Psoas muscle (tissue), 8 donors: Measurements from ENCODE around the gene ENDOV. TPM values are rescaled to one million over a fixed set of nuclear protein-coding genes. Genes with fewer than 3 reads are reported as not detected.
A peak's percentile ranks its signal among the peaks of the same experiment; 100 is the strongest.

Experiments
- ATAC-seq, 4 donors: fragments of 200-7000 bp; cut with Tn5 transposase; one replicate each; pipeline ENCODE4 v1.9.1; 2020; ENCODE audit warnings: moderate library complexity in 3 of 4, mild to moderate bottlenecking in 2 of 4
- DNase-seq, 2 donors: peaks; one replicate each; pipeline ENCODE4 v3.0.0-alpha.2; 2020
- H3K27ac ChIP-seq: fragments of 200-600 bp; one replicate; pipeline ENCODE4 v1.8.0; 2022
- H3K27me3 ChIP-seq, 3 donors: fragments of 200-600 bp in 1 of 3; one replicate each; pipeline versions ENCODE4 v1.6.1 to v1.8.0; 2013 to 2022; ENCODE audit warnings: low read length in 2 of 3, mild to moderate bottlenecking in 2 of 3, moderate library complexity in 1 of 3; ENCODE audit not compliant: insufficient read depth in 3 of 3
- H3K36me3 ChIP-seq, 2 donors: fragments of 200-600 bp in 1 of 2; one replicate each; pipeline versions ENCODE4 v1.6.1 to v1.8.0; 2013 to 2022; ENCODE audit warnings: low read depth in 1 of 2, mild to moderate bottlenecking in 1 of 2, moderate library complexity in 1 of 2; ENCODE audit not compliant: insufficient read depth in 1 of 2
- H3K4me1 ChIP-seq: fragments of 200-600 bp; one replicate; pipeline ENCODE4 v1.8.0; 2022
- H3K4me3 ChIP-seq: fragments of 200-600 bp; one replicate; pipeline ENCODE4 v1.8.0; 2022; ENCODE audit warnings: mild to moderate bottlenecking
- H3K9me3 ChIP-seq: fragments of 200-600 bp; one replicate; pipeline ENCODE4 v1.8.0; 2022
- CTCF ChIP-seq: fragments of 200-600 bp; IDR thresholded peaks from one replicate; pipeline ENCODE4 v1.8.0; 2022; ENCODE audit warnings: antibody characterized with exemption
- WGBS, 3 donors: extraction: QIAGEN DNeasy Blood & Tissue Kit; methylation state at CpG; one replicate each; pipeline versions ENCODE4 v1.1.6 to v1.1.7; 2013; 5-methylcytosine and 5-hydroxymethylcytosine counted together
- intact Hi-C, 2 donors: fragments of 100-400 bp; cut with DNase I; formaldehyde crosslinking; loops; one replicate each; pipeline versions ENCODE4 v1.11.0 to v1.14.2; 2022
- polyA plus RNA-seq, 3 donors: library from polyadenylated mRNA; stranded (reverse); fragments of 200-250 nt; gene quantifications; one replicate each; pipeline ENCODE4 v1.2.3, GENCODE V29; 2013
- total RNA-seq, 4 donors: library from RNA; stranded (reverse); fragmentation: NEBNext Ultra II Directional in 2 of 4; extraction: Animal tissue kit (Norgen Biotek cat#: 25700) in 2 of 4; gene quantifications; one replicate each; pipeline versions ENCODE4 v1.2.1 to v1.2.4, GENCODE V29; 2021 to 2023
- donor health status: healthy with polysubstance abuse.
- donor health status: DM: no; HTN: no; CAD: no; lungs with moderate emphysema.
- donor health status: Bipolar disorder and iron deficiency.
- donor health status: healthy.
- donor health status: DM: yes; HTN: yes; CAD: no.
- donor health status: DM: no; HTN: no; CAD: no.
- donor health status: DM: no; HTN: no; CAD: no.
- donor health status: DM: yes; HTN: yes; CAD: no.

Gene ENDOV
- total and polyA plus RNA-seq, 7 donors = 12.0 to 24.3 (median 17.9) TPM

DNA sequence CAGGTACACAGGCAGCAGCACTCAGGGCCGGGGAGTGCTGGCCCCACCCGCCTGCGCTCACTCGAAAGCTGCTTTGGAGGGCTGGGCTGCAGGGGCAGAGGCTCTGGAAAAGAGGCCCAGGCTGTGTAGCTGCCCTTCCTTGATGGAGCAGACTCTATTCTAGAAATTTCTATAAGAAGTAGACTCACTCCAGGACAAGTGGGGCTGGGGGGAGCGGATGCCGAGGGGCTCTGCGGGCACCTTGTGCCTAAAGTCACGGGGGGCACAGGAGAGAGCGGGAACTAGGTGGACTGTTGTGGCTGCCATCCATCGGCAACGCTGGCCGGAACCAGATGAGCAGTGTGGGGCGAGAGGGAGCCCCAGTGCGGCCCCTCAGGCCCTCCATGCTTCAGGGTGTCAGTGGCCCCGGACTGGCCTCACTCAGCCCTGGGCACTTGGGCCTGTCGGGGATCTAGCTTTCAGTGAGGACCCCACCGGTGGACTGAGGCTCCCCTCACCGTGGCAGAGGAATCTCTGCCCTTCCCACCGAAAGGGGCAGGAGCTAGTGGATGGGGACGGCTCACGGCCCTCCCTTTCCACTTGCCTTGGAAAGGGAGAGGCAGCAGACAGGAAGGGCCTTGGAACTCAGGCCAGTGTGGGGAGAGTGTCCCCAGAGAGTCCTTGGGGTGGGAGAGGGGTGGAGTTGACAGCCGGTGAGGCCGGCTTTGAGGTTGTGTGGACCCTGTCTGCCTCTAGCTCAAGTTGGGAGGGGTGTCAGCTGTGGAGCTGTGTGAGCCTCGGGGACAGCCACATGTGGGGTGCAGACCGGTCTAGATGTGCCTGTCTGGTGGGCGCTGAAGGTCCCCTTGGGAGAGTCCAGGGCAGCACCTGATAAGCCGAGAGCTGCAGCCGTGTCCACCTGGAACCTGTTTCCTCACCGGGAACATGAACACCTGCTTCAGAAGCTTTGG, 16.6 kb downstream of the ENDOV start:
- DNase-seq (peak in 1 of 2 donors; percentile 35), ATAC-seq (no peak)
- WGBS, 3 donors = 86 to 89% (median 88%) methylated on average over 29 of the region's 29 CpGs
- Histone ChIP-seq H3K4me3 (no peak overlapping the region), H3K36me3 (peaks cover 0 to 27% of the 10 kb centered on the region in 2 donors), H3K27me3 (no peaks in the 10 kb centered on the region), H3K27ac (no peak overlapping the region), H3K9me3 (no peaks in the 10 kb centered on the region), H3K4me1 (peaks cover 3% of the 10 kb centered on the region)
- intact Hi-C loops = loop anchor here in 1 of 2 donors (5.0 kb wide), 1 partner anchor 146 kb away; no protein-coding TSS in a partner anchor
- TF ChIP-seq CTCF = no peak

DNA sequence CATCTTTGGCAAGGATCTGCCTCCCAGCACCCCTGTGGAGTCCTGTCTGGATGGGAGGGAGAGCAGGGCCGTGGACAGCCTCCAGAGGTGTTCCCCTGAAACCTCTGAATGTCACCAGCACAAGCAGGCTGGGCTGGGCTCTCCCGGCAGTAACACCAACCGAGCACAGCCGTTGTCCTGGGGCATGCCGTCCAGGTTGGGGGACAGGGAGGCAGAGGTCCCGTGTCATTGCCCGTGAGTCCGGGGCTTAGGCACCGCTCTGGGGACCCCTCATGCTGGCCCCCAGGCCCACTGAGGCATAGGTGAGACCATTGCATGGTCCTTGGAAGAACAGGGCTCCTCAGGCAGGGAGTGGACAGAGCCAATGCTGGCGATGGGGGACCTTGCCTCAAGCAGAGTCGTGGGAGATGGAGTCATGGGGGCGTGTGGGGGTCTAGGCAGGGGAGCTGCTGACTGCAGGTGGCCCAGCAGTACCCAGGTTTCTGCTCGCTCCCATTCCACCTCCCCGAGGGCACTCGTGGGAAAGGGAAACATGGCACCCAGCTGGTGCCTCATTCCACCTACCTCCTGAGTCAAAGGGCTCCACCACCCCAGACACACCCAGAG, 17.5 kb downstream of the ENDOV start:
- no peak for ATAC-seq
- peak in 1 of 2 donors; percentile 36 for DNase-seq

GRCh38 chr17:80432961-80433550, 18.1 kb downstream of the ENDOV start:
- peak in 1 of 2 donors; percentile 18 for DNase-seq

More for the DNA sequence above, 17.5 kb downstream of the ENDOV start:
- peaks cover 0 to 32% of the 10 kb centered on the region in 2 donors for H3K36me3 ChIP-seq
- no peaks in the 10 kb centered on the region for H3K27me3 ChIP-seq
- no peaks in the 10 kb centered on the region for H3K9me3 ChIP-seq
- intact Hi-C loops = loop anchor here in 1 of 2 donors (5.0 kb wide), 1 partner anchor 145 kb away; no protein-coding TSS in a partner anchor
- no peak for TF ChIP-seq CTCF
- WGBS, 3 donors = 73 to 81% (median 78%) methylated on average over 15 of the region's 15 CpGs
- H3K4me3 ChIP-seq = no peak overlapping the region
- H3K27ac ChIP-seq = no peak overlapping the region
- no peaks in the 10 kb centered on the region for H3K4me1 ChIP-seq

More at GRCh38 chr17:80432961-80433550, 18.1 kb downstream of the ENDOV start:
- H3K36me3 ChIP-seq = peaks cover 0 to 31% of the 10 kb centered on the region in 2 donors
- no peaks in the 10 kb centered on the region for H3K4me1 ChIP-seq
- no peak for ATAC-seq
- no peaks in the 10 kb centered on the region for H3K27me3 ChIP-seq
- intact Hi-C loops = loop anchor here in 1 of 2 donors (5.0 kb wide), 1 partner anchor 144 kb away; no protein-coding TSS in a partner anchor
- no peaks in the 10 kb centered on the region for H3K9me3 ChIP-seq
- TF ChIP-seq CTCF = no peak
- no peak overlapping the region for H3K27ac ChIP-seq
- WGBS, 3 donors = 74 to 83% (median 76%) methylated on average over 6 of the region's 6 CpGs
- H3K4me3 ChIP-seq = no peak overlapping the region
